ENCODE data around the gene EEIG1.

EEIG1 gene

GRCh38 chr9:128011071-128011817, 30.5 kb upstream of the EEIG1 start:
- H3K4me3 ChIP-seq (ENCODE audit: low read length), result no peak overlapping the region
- no peaks in the 10 kb centered on the region for H3K27me3 ChIP-seq (ENCODE audit: control insufficient read depth, insufficient read depth, low read length)
- H3K36me3 ChIP-seq (ENCODE audit: control insufficient read depth, insufficient read depth, low read length), result no peaks in the 10 kb centered on the region
- no peaks in the 10 kb centered on the region for H3K9me3 ChIP-seq (ENCODE audit: control insufficient read depth, low read length)
- H3K4me1 ChIP-seq (ENCODE audit: control insufficient read depth, insufficient read depth, low read length), result peaks cover 36% of the 10 kb centered on the region
- H3K9ac ChIP-seq (ENCODE audit: low read length), result no peak overlapping the region

DNA sequence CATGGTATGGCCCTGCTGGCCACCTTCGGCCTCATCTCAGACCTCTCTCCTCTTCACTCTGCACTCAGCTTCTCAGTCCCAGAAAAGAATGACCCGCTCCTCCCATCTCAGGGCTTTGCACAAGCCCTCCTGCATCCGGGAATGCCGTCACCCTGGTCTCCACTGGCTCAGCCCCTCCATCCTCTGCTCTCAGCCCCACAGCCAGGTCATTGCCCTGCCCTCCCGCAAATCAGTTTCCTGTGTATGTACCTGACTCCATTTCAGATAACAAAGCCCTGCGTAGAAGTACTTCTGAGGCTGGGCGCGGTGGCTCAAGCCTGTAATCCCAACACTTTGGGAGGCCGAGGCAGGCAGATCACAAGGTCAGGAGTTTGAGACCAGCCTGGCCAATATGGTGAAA, 28.9 kb upstream of the EEIG1 start:
- Histone ChIP-seq H3K4me3 (ENCODE audit: low read length) (no peak overlapping the region), H3K27me3 (ENCODE audit: control insufficient read depth, insufficient read depth, low read length) (no peaks in the 10 kb centered on the region), H3K9ac (ENCODE audit: low read length) (no peak overlapping the region), H3K36me3 (ENCODE audit: control insufficient read depth, insufficient read depth, low read length) (no peaks in the 10 kb centered on the region), H3K9me3 (ENCODE audit: control insufficient read depth, low read length) (no peaks in the 10 kb centered on the region), H3K4me1 (ENCODE audit: control insufficient read depth, insufficient read depth, low read length) (peaks cover 37% of the 10 kb centered on the region)

DNA sequence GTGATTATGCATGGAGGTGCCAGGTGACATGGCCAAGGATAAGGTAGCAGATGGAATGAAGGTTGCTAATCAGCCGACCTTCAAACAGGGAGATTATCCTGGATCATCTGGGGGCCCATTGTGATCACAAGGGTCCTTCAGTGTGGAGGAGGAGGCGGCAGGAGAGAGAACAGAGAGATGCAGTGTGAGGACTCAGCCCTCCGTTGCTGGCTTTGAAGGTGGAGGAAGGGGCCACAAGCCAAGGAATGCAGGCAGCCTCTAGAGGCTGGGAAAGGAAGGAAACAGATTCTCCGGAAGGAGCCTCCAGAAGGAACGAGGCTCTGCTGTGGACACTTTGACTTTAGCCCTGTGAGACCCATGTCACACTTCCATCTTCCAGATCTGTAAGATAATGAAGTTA, 27.4 kb upstream of the EEIG1 start:
- Histone ChIP-seq H3K9me3 (ENCODE audit: control insufficient read depth, low read length) (no peaks in the 10 kb centered on the region), H3K36me3 (ENCODE audit: control insufficient read depth, insufficient read depth, low read length) (no peaks in the 10 kb centered on the region), H3K9ac (ENCODE audit: low read length) (no peak overlapping the region), H3K4me1 (ENCODE audit: control insufficient read depth, insufficient read depth, low read length) (peaks cover 37% of the 10 kb centered on the region), H3K4me3 (ENCODE audit: low read length) (no peak overlapping the region), H3K27me3 (ENCODE audit: control insufficient read depth, insufficient read depth, low read length) (no peaks in the 10 kb centered on the region)

DNA sequence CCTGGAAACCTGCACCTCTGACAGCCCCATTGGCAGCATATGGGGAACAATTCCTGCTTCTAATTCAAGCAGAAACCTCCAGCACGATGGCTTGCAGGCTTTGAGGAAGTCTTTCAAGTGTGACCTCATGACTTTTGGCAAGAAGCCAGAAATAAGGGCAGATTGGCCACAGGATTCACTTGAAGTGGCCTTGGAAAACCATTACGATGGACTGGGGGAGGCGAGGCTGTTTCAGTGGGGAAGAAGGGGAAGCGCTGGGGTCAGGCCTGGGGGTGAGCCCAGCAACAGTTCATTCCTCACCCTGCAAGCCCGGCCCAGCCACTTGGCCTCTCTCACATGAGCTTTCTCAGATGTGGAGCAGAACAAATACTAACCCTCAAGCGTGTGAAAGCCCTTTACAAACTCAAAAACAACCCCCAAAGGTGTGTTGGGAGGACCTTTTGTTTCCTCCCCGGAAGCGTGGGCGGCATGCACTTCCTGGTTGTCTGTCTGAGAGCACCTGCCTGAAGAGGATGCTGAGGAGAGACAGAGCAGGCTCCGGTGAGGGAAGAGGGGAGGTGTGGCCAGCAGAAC, 26.9 kb upstream of the EEIG1 start:
- H3K9ac ChIP-seq (ENCODE audit: low read length), result no peak overlapping the region
- H3K27me3 ChIP-seq (ENCODE audit: control insufficient read depth, insufficient read depth, low read length), result no peaks in the 10 kb centered on the region

GRCh38 chr9:128006332-128006996, 25.7 kb upstream of the EEIG1 start:
- no peak overlapping the region for H3K4me3 ChIP-seq (ENCODE audit: low read length)
- no peak overlapping the region for H3K9ac ChIP-seq (ENCODE audit: low read length)
- H3K27me3 ChIP-seq (ENCODE audit: control insufficient read depth, insufficient read depth, low read length), result no peaks in the 10 kb centered on the region
- H3K9me3 ChIP-seq (ENCODE audit: control insufficient read depth, low read length), result no peaks in the 10 kb centered on the region
- peaks cover 43% of the 10 kb centered on the region for H3K4me1 ChIP-seq (ENCODE audit: control insufficient read depth, insufficient read depth, low read length)
- no peaks in the 10 kb centered on the region for H3K36me3 ChIP-seq (ENCODE audit: control insufficient read depth, insufficient read depth, low read length)

More for the DNA sequence above, 26.9 kb upstream of the EEIG1 start:
- Histone ChIP-seq H3K9me3 (ENCODE audit: control insufficient read depth, low read length) (no peaks in the 10 kb centered on the region), H3K36me3 (ENCODE audit: control insufficient read depth, insufficient read depth, low read length) (no peaks in the 10 kb centered on the region), H3K4me1 (ENCODE audit: control insufficient read depth, insufficient read depth, low read length) (peaks cover 37% of the 10 kb centered on the region), H3K4me3 (ENCODE audit: low read length) (no peak overlapping the region)

GRCh38 chr9:128005923-128006322, 25.1 kb upstream of the EEIG1 start:
- no peaks in the 10 kb centered on the region for H3K27me3 ChIP-seq (ENCODE audit: control insufficient read depth, insufficient read depth, low read length)
- H3K9ac ChIP-seq (ENCODE audit: low read length), result no peak overlapping the region
- no peak overlapping the region for H3K4me3 ChIP-seq (ENCODE audit: low read length)
- no peaks in the 10 kb centered on the region for H3K9me3 ChIP-seq (ENCODE audit: control insufficient read depth, low read length)
- H3K36me3 ChIP-seq (ENCODE audit: control insufficient read depth, insufficient read depth, low read length), result no peaks in the 10 kb centered on the region
- H3K4me1 ChIP-seq (ENCODE audit: control insufficient read depth, insufficient read depth, low read length), result peaks cover 41% of the 10 kb centered on the region

GRCh38 chr9:128003966-128004604, 23.3 kb upstream of the EEIG1 start:
- H3K27me3 ChIP-seq (ENCODE audit: control insufficient read depth, insufficient read depth, low read length), result no peaks in the 10 kb centered on the region
- no peak overlapping the region for H3K4me3 ChIP-seq (ENCODE audit: low read length)
- H3K9ac ChIP-seq (ENCODE audit: low read length), result no peak overlapping the region
- H3K9me3 ChIP-seq (ENCODE audit: control insufficient read depth, low read length), result no peaks in the 10 kb centered on the region
- H3K36me3 ChIP-seq (ENCODE audit: control insufficient read depth, insufficient read depth, low read length), result no peaks in the 10 kb centered on the region
- peaks cover 30% of the 10 kb centered on the region for H3K4me1 ChIP-seq (ENCODE audit: control insufficient read depth, insufficient read depth, low read length)

DNA sequence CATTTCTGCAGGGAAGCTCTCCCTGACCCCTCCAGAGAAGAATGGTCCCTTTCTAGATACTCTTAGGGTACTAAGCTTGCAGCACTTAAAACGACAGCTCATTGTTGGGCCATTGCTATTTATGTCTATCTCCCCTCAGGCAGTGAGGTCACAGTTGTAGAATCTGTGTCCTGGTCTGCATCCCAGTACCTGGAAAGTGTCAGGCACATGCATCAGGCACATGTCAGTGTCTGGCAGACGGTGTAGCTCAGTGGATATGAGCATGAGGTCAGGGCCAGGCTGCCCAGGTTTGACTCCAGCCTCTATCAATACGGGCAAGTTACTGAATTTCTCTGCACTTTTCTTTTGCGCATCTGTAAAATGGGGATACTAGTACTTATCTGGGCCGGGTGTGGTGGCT, 22.2 kb upstream of the EEIG1 start:
- no peak overlapping the region for H3K9ac ChIP-seq (ENCODE audit: low read length)
- H3K36me3 ChIP-seq (ENCODE audit: control insufficient read depth, insufficient read depth, low read length), result no peaks in the 10 kb centered on the region
- H3K4me1 ChIP-seq (ENCODE audit: control insufficient read depth, insufficient read depth, low read length), result peaks cover 29% of the 10 kb centered on the region
- H3K27me3 ChIP-seq (ENCODE audit: control insufficient read depth, insufficient read depth, low read length), result no peaks in the 10 kb centered on the region
- H3K4me3 ChIP-seq (ENCODE audit: low read length), result no peak overlapping the region
- H3K9me3 ChIP-seq (ENCODE audit: control insufficient read depth, low read length), result no peaks in the 10 kb centered on the region

- Histone ChIP-seq H3K27me3 (ENCODE audit: control insufficient read depth, insufficient read depth, low read length) (no peaks in the 10 kb centered on the region), H3K4me3 (ENCODE audit: low read length) (no peak overlapping the region), H3K9ac (ENCODE audit: low read length) (no peak overlapping the region), H3K9me3 (ENCODE audit: control insufficient read depth, low read length) (no peaks in the 10 kb centered on the region), H3K36me3 (ENCODE audit: control insufficient read depth, insufficient read depth, low read length) (no peaks in the 10 kb centered on the region), H3K4me1 (ENCODE audit: control insufficient read depth, insufficient read depth, low read length) (peaks cover 21% of the 10 kb centered on the region)
Measured at GRCh38 chr9:128001779-128002298, 21.1 kb upstream of the EEIG1 start.

GRCh38 chr9:128001151-128001778, 20.5 kb upstream of the EEIG1 start:
- Histone ChIP-seq H3K27me3 (ENCODE audit: control insufficient read depth, insufficient read depth, low read length) (no peaks in the 10 kb centered on the region), H3K9ac (ENCODE audit: low read length) (no peak overlapping the region), H3K9me3 (ENCODE audit: control insufficient read depth, low read length) (no peaks in the 10 kb centered on the region)

DNA sequence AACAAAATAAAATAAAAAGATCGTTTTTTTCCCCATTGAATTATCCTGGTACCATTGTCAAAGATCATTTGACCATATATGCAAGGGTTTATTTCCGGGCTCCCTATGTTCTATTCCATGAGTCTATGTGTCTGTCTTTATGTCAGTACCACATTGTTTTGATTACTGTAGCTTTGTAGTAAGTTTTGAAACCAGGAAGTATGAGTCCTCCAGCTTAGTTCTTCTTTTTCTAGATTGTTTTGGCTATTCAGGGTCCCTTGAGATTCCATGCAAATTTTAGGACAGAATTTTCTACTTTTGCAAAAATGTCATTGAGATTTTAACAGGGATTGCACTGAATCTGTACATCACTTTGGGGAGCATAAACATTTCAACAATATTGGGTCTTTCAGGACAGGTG, 18.7 kb upstream of the EEIG1 start:
- Histone ChIP-seq H3K36me3 (ENCODE audit: control insufficient read depth, insufficient read depth, low read length) (no peaks in the 10 kb centered on the region), H3K9ac (ENCODE audit: low read length) (no peak overlapping the region)

More at GRCh38 chr9:128001151-128001778, 20.5 kb upstream of the EEIG1 start:
- H3K4me1 ChIP-seq (ENCODE audit: control insufficient read depth, insufficient read depth, low read length), result peaks cover 16% of the 10 kb centered on the region
- H3K36me3 ChIP-seq (ENCODE audit: control insufficient read depth, insufficient read depth, low read length), result no peaks in the 10 kb centered on the region
- H3K4me3 ChIP-seq (ENCODE audit: low read length), result no peak overlapping the region

More for the DNA sequence above, 18.7 kb upstream of the EEIG1 start:
- Histone ChIP-seq H3K4me1 (ENCODE audit: control insufficient read depth, insufficient read depth, low read length) (peaks cover 15% of the 10 kb centered on the region), H3K27me3 (ENCODE audit: control insufficient read depth, insufficient read depth, low read length) (no peaks in the 10 kb centered on the region), H3K4me3 (ENCODE audit: low read length) (no peak overlapping the region), H3K9me3 (ENCODE audit: control insufficient read depth, low read length) (no peaks in the 10 kb centered on the region)
